ENCODE measurements around the gene NEDD4L.

DNA sequence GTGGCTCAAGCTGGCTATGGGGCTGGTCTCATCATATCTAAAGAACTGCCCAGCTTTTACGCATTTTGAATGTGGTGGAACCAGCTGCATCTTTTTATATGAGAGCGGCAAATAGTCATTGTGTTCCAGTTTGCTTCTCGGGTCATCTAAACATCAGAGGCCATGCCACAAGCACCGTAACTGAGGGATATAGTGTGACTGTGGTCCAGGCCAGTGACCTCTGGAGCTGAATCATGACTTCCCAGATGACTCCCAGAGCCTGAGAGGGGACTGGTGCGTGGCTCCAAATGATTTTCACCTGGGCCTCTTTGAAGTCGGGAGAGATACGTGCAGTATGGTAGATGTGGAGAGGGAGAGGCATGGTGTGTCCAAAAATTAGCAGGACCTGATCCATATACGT, 271.0 kb downstream of the NEDD4L start:
- TF ChIP-seq, protein P1, sequence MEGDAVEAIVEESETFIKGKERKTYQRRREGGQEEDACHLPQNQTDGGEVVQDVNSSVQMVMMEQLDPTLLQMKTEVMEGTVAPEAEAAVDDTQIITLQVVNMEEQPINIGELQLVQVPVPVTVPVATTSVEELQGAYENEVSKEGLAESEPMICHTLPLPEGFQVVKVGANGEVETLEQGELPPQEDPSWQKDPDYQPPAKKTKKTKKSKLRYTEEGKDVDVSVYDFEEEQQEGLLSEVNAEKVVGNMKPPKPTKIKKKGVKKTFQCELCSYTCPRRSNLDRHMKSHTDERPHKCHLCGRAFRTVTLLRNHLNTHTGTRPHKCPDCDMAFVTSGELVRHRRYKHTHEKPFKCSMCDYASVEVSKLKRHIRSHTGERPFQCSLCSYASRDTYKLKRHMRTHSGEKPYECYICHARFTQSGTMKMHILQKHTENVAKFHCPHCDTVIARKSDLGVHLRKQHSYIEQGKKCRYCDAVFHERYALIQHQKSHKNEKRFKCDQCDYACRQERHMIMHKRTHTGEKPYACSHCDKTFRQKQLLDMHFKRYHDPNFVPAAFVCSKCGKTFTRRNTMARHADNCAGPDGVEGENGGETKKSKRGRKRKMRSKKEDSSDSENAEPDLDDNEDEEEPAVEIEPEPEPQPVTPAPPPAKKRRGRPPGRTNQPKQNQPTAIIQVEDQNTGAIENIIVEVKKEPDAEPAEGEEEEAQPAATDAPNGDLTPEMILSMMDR (IDR thresholded peaks at IDR 0.05; ENCODE audit: insufficient read depth, low read depth, low read length) = no peak
- TF ChIP-seq EZH2 (IDR thresholded peaks at IDR 0.05; ENCODE audit: insufficient read depth, low read length) = no peak
